ENCODE measurements around the gene PPP1R12C. TPM values are rescaled to one million over a fixed set of nuclear protein-coding genes. Genes with fewer than 3 reads are reported as not detected.

Gene PPP1R12C
- total RNA-seq, 1 experiment from 2014 or later = 158 TPM

GRCh38 chr19:55165952-55166529 is 48.6 kb upstream of the PPP1R12C start:
- TF ChIP-seq CTCF (IDR thresholded peaks at IDR 0.05) (peak; percentile 99), SIN3A (IDR thresholded peaks at IDR 0.05; ENCODE audit: borderline replicate concordance, insufficient read depth, low read depth, low read length) (peak; percentile 87), REST (IDR thresholded peaks at IDR 0.05; ENCODE audit: insufficient read depth in 1 of 2, low read depth in 2 of 2, low read length in 1 of 2) (no peak), TCF7L2 (IDR thresholded peaks at IDR 0.05; ENCODE audit: low read depth, low read length) (0 out of 2 replicates have a peak, but pooled peaks have one; percentile 16), POLR2AphosphoS5 (IDR thresholded peaks at IDR 0.05; ENCODE audit: low read depth, low read length) (no peak)
- intact Hi-C loops (cut with micrococcal nuclease; ENCODE audit: unreplicated experiment) = no loop called here
- no peak overlapping the region for H3K27ac ChIP-seq (ENCODE audit: low read length)
- CTCF ChIA-PET = interaction anchor here (0.7 to 1.0 kb wide), 3 partner anchors 10 to 38 kb away, joined by 3 to 4 read pairs (median 3); no protein-coding TSS in a partner anchor
- POLR2A ChIA-PET = interaction anchor here (0.5 to 1.2 kb wide), 2 partner anchors 224 to 407 kb away, joined by 3 to 4 read pairs; no protein-coding TSS in a partner anchor
- peak overlapping the region; percentile 61 to 82 for H3K4me3 ChIP-seq (ENCODE audit: low read depth in 2 of 2, low read length in 2 of 2)
- no peaks in the 10 kb centered on the region for H3K36me3 ChIP-seq (ENCODE audit: control insufficient read depth, insufficient read depth, low read length)
- peaks cover 3% of the 10 kb centered on the region; the same call in 1 of the 2 replicates for H3K4me1 ChIP-seq (ENCODE audit: control insufficient read depth, insufficient read depth, low read length)
- DNase-seq (ENCODE audit: low read depth, low spot score) (peak; percentile 61), ATAC-seq (peak; percentile 87)
- in situ Hi-C loops (cut with HindIII; ENCODE audit: low pct_unique_long_range_greater_than_20kb, low sequenced_read_pairs) = no loop called here
- H3K9me3 ChIP-seq (ENCODE audit: control insufficient read depth, insufficient read depth, low read depth, low read length) = no peaks in the 10 kb centered on the region
- H3K27me3 ChIP-seq (ENCODE audit: control insufficient read depth, insufficient read depth, low read length) = no peaks in the 10 kb centered on the region
- BruUV-seq (replicated peaks) = no TSS peak

- ChIA-PET CTCF (interaction anchor here (0.6 kb wide), 1 partner anchor 72 kb away, joined by 4 read pairs; no protein-coding TSS in a partner anchor), POLR2A (no interaction called here)
- Histone ChIP-seq H3K27me3 (ENCODE audit: control insufficient read depth, insufficient read depth, low read length) (no peaks in the 10 kb centered on the region), H3K4me3 (ENCODE audit: low read depth in 2 of 2, low read length in 2 of 2) (no peak overlapping the region), H3K27ac (ENCODE audit: low read length) (no peak overlapping the region), H3K9me3 (ENCODE audit: control insufficient read depth, insufficient read depth, low read depth, low read length) (no peaks in the 10 kb centered on the region), H3K4me1 (ENCODE audit: control insufficient read depth, insufficient read depth, low read length) (peaks cover 10% of the 10 kb centered on the region; the same call in 1 of the 2 replicates), H3K36me3 (ENCODE audit: control insufficient read depth, insufficient read depth, low read length) (no peaks in the 10 kb centered on the region)
- no TSS peak for BruUV-seq (replicated peaks)
- DNase-seq (ENCODE audit: low read depth, low spot score) (no peak), ATAC-seq (no peak)
- intact Hi-C loops (cut with micrococcal nuclease; ENCODE audit: unreplicated experiment) (no loop called here), in situ Hi-C loops (cut with HindIII; ENCODE audit: low pct_unique_long_range_greater_than_20kb, low sequenced_read_pairs) (no loop called here)
- no peak for TF ChIP-seq SIN3A (IDR thresholded peaks at IDR 0.05; ENCODE audit: borderline replicate concordance, insufficient read depth, low read depth, low read length)
- no peak for TF ChIP-seq TCF7L2 (IDR thresholded peaks at IDR 0.05; ENCODE audit: low read depth, low read length)
- TF ChIP-seq REST (IDR thresholded peaks at IDR 0.05; ENCODE audit: insufficient read depth in 1 of 2, low read depth in 2 of 2, low read length in 1 of 2) = no peak
- TF ChIP-seq CTCF (IDR thresholded peaks at IDR 0.05) = no peak
Observed at GRCh38 chr19:55161571-55162322, 44.3 kb upstream of the PPP1R12C start.
